ENCODE results near the gene TEX53. TPM values are rescaled to one million over a fixed set of nuclear protein-coding genes. Genes with fewer than 3 reads are reported as not detected.

Gene TEX53
- total RNA-seq, 1 experiment from 2014 or later: not detected

- DNase-seq (ENCODE audit: low spot score) (no peak), ATAC-seq (no peak)
- H3K27me3 Mint-ChIP-seq (ENCODE audit: low read depth): no peaks in the 10 kb centered on the region
- H3K4me1 Mint-ChIP-seq: peaks cover 18% of the 10 kb centered on the region
- peaks cover 12% of the 10 kb centered on the region for H3K36me3 Mint-ChIP-seq
- H3K27ac Mint-ChIP-seq: no peak overlapping the region
- no peaks in the 10 kb centered on the region for H3K9me3 Mint-ChIP-seq
- no peak for TF ChIP-seq TEAD4 (CRISPR knock-in tag; IDR thresholded peaks at IDR 0.05)
- no peak for TF ChIP-seq NFYB (CRISPR knock-in tag; conservative IDR thresholded peaks at IDR 0.05; ENCODE audit: low read depth)
- no peak for TF ChIP-seq E2F4 (CRISPR knock-in tag; IDR thresholded peaks at IDR 0.05; ENCODE audit: borderline replicate concordance, low read depth)
- TF ChIP-seq E2F5 (CRISPR knock-in tag; IDR thresholded peaks at IDR 0.05): no peak
- TF ChIP-seq OVOL2 (CRISPR knock-in tag; IDR thresholded peaks at IDR 0.05; ENCODE audit: borderline replicate concordance): no peak
- TF ChIP-seq IRF1 (CRISPR knock-in tag; IDR thresholded peaks at IDR 0.05): no peak
- no peak for TF ChIP-seq ZNF317 (CRISPR knock-in tag; IDR thresholded peaks at IDR 0.05; ENCODE audit: borderline replicate concordance, low read depth)
- no peak for TF ChIP-seq TCF7 (CRISPR knock-in tag; IDR thresholded peaks at IDR 0.05; ENCODE audit: low read depth)
- TF ChIP-seq ZNF532 (CRISPR knock-in tag; IDR thresholded peaks at IDR 0.05; ENCODE audit: borderline replicate concordance): no peak
- TF ChIP-seq SMAD4 (CRISPR knock-in tag; IDR thresholded peaks at IDR 0.05): no peak
- no peak for TF ChIP-seq ZNF121 (CRISPR knock-in tag; IDR thresholded peaks at IDR 0.05)
- TF ChIP-seq ZNF416 (CRISPR knock-in tag; IDR thresholded peaks at IDR 0.05): no peak
- TF ChIP-seq MLX (CRISPR knock-in tag; IDR thresholded peaks at IDR 0.05): no peak
- ChIA-PET POLR2A (no interaction called here), CTCF (interaction anchor here (0.8 to 2.5 kb wide), 2 partner anchors 21 to 37 kb away, joined by 4 to 8 read pairs; no protein-coding TSS in a partner anchor)
- H3K4me3 Mint-ChIP-seq: no peak overlapping the region
Measured at GRCh38 chr9:114616684-114617520, 40.7 kb downstream of the TEX53 start.

- Mint-ChIP-seq H3K4me3 (no peak overlapping the region), H3K4me1 (peaks cover 25% of the 10 kb centered on the region), H3K36me3 (peaks cover 12% of the 10 kb centered on the region), H3K9me3 (no peaks in the 10 kb centered on the region), H3K27me3 (ENCODE audit: low read depth) (peaks cover 17% of the 10 kb centered on the region), H3K27ac (no peak overlapping the region)
- DNase-seq (ENCODE audit: low spot score) (no peak), ATAC-seq (no peak)
- POLR2A ChIA-PET: no interaction called here
- CTCF ChIA-PET: interaction anchor here (0.8 to 4.4 kb wide), 3 partner anchors 22 to 39 kb away, joined by 3 to 34 read pairs (median 5); partner anchors contain the start of gene ATP6V1G1
- TF ChIP-seq CTCF (IDR thresholded peaks at IDR 0.05) (no peak), CBFB (CRISPR knock-in tag; IDR thresholded peaks at IDR 0.05; ENCODE audit: low read depth) (no peak), FOXP4 (CRISPR knock-in tag; IDR thresholded peaks at IDR 0.05) (no peak), IRF1 (CRISPR knock-in tag; IDR thresholded peaks at IDR 0.05) (no peak), ZSCAN18 (CRISPR knock-in tag; IDR thresholded peaks at IDR 0.05) (no peak), SP1 (CRISPR knock-in tag; conservative IDR thresholded peaks at IDR 0.05) (no peak), MAX (CRISPR knock-in tag; IDR thresholded peaks at IDR 0.05) (no peak)
Measured at GRCh38 chr9:114614373-114614772, 43.2 kb downstream of the TEX53 start.

Measured in WTC11 (cell line).